ENCODE measurements around the gene GARIN6.
"Not testable (repeated sequence)": the region's sequence is repeated elsewhere in the genome, so short reads cannot be mapped to it uniquely, and the experiment has no call there.

The GARIN6 gene

DNA sequence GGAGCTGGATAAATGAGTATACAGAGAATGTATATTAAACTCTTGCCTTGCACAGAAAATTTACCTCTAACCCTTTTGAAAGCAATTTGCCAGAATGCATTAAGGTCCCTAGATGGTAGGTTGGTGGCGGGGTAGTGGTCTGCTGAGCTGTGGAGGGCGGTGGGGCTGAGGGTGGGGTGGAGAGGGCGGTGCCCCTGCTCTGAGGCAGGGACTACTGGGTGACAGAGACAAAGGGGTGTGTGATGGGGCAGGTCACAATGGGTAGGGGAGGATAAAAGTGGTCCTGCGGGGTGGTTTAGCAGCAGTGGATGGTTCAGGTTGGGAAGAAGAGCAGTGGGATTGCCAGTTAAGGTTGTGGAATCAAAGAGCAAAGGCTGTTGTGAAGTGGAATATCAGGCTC is at the start of gene GARIN6:
Gene GARIN6 (plus strand): TSS at position 301 of the 400 bp plus-strand sequence. CDS start 422 bp downstream, outside the sequence.
- FAIRE-seq = no peak

DNA sequence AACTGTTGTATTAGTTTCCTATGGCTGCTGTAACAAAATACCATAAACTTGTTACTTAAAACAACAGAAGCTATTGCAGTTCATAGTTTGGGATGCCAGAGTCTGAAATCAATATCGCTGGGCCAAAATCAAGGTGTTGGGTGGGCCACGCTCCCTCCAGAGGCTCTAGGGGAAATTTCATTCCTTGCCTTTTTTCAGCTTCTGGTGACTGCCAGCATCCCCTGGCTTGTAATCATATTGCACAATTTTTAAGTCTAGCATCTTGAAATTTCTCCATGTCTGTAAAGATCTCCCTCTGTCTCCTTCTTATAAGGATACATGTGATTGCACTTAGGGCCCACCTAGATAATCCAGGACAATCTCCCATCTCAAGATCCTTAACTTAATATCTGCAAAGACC is 48.8 kb upstream of the GARIN6 start:
- no peak for FAIRE-seq

DNA sequence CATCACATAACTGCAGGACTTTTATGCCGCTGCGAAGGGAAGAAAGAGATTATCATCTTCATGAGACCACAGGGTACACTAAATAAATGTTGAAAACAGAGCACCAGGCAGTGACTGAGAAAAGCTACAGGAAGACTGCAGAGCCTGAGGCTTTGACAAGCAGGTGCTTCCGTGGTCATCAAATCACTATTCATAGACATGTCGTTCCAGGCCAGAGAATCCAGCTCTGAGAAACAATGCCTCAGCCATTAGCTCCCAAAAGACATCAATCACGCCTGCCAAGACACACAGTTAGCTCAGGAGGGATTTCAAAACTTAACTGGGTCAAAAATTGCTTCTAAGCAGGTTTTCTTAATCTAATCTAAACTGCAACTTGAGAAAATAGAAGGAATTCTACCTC is 47.2 kb upstream of the GARIN6 start:
- no peak for FAIRE-seq

DNA sequence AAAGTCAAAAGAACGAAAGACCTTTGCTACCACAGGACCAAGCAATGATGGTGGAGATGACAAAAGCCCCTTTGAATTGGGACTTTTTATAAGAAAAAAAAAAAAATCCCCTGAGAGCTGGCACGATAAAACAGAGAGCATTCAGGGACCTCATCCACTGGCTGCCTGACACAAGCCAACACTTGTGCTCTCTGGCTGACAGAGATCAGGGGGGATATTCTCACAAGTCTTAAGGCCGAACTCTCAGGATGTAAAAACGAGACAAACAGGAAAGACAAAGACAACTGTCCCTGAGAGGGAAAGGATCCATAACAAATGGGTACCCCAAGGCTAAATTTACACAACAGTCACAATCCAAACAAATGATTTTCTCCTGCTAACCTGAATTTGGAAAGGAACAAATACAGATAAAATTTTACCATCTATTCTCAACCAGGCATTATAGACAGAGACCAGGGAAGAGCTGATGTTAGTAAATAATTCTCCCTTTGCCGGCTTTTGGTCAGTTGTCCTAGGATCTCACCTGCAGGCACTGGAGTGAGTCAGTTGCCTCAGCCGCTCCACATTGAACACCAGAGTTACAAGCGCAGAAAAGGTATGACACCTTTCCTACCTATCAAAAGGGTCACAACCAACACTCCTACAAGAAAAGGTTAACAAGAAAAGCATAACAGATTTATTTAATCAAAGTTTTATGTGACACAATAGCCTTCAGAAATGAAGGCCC is 37.9 kb upstream of the GARIN6 start:
- FAIRE-seq = no peak

DNA sequence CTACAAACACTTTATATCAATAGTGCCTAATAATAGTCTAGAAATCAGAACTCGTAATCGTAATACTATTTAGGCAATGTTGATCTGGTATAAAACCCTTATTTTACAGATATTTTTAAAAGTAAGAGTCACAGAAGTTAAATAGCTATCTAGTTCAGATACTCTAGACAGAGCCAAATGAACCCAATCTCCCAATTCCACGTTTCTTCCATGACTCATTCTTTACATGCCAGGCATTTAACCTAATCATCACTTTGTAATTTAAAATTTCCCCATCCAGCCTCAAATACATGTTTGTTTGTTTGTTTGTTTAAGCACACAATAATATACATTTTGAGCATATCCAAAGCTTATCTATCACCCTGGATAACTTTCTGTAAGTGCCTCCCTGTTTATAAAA is 36.4 kb upstream of the GARIN6 start:
- FAIRE-seq = no peak

DNA sequence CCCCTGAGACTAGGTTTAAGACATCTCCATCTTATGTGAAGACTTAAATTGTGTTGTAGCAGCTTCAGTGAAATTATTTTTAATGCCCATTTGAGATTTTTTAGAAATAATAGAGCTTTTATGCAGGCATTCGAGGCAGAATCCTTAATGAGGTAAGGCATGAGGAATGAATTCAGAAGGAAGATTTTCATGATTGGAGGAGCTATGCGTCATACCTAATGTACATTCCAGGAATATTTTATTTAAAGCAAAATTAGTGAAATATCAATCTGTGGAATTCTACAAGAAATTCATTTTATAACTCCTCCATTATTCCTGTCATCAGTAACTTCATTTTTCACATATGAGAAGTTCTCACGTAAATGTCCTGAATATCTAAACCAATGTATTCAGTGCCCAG is 36.0 kb upstream of the GARIN6 start:
- FAIRE-seq = no peak

DNA sequence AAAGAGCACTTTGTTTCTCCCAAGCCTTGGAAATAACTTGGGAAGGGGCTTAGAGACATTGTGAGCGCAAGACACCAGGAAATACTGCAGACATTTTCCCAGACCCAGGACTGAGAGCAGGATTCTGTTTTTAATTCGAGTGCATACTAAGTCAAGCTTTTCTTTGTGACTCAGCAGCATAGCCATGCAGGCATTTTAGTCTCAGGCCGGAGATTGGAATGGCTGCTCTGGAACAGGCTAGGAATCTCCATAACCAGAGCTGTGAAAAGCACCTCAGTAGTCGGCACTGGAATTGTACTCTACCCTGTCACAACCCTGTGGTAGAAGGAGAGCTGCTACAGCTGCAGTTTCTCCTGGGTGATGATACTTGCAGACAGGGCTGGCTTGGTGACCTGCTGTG is 28.9 kb upstream of the GARIN6 start:
- FAIRE-seq = no peak

DNA sequence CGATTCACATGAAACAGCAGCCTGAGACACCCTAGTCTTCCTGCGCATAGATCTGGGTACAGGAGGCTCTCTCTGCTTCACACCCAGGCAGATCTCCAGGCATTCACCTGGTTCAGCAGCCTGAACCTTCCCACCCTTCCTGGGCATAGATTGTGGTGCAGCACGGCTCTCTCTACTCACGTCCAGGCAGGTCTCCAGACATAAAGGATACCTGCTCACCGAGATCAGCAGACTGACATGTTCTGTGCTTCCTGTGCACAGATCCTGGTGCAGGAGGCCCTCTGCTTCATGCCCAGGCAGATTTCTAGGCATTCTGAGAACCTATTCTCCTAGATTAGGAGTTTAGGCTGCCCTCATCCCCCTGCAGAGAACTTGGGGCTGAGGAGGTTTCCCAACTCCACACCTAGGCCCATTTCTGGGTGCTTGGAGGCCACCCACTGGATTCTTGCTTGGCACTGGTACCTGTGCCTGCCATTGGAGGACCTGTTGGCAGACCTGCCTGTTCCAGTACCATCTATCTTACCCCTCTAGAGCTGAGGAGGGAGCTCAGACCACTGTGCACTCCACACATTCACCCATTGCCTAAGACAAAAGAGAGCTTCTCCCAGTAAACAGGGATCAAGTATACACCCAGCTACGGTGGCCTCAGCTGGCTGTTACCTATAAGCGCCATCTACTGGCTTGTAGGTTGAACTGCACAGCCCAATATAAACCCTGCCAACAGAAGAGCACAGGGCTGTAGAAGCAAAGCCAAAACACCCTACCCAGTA is 28.0 kb upstream of the GARIN6 start:
- no peak for FAIRE-seq

DNA sequence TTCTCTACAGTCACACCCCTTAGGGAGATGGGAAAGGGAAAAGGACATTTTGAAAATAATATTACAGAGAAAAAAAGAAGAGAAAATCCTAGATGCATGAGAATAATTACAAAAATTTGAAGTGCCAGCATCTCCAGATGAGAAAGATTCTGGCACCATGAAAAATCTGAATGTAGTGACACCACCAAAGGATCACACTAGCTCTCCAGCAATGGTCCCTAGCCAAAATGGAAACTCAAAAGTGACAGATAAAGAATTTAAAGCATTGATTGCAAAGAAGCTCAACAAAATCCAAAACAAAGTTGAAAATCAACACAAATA is 27.4 kb upstream of the GARIN6 start:
- no peak for FAIRE-seq

DNA sequence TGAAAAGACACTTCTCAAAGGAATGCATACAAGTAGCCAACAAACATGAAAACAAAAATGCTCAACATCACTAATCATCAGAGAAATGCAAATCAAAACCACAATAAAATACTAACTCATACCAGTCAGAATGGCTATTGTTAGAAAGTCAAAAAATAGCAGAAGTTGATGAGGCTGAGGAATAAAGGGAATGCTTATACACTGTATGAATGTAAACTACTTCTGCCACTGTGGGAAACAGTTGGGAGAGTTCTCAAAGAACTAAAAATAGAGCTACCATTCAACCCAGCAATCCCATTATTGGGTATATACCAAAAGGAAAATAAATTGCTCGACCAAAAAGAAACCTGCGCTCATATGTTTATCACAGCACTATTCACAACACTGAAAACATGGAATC is 23.0 kb upstream of the GARIN6 start:
- not testable (repeated sequence) for FAIRE-seq

DNA sequence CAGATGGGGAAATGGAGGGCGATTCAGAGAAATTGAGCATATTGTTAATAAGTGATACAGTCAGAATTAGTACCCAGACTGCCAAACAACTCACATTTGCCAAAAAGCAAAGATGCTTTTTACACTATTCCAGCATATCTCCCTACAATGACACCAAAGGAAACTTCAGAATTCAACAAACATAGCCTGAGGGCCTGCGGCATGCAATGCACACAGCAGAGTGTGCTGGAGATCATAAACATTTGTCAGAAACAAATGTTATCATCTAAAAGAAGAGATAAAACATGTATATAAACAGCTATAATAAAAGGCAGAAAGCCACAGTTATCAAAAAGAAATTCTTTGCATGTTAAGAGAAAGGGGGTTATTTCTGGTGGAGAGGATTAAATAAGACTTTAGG is 20.1 kb upstream of the GARIN6 start:
- no peak for FAIRE-seq

DNA sequence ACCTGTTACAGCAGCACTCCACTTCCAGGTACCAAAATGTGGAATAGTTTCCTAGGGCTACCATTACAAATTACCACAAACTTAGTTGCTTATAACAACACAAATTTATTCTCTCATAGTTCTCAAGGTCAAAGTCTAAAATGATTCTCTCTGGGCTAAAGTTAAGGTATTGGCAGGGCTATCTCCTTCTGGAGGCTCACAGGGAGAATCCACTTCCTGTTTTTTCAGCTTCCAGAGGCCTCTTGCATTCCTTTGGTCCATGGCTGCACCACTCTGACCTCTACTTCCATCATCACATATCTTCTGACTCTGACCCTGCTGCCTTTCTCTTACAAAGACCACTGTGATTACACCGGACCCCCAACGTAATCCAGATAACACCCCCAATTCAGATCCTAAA is 2.9 kb upstream of the GARIN6 start:
- no peak for FAIRE-seq

DNA sequence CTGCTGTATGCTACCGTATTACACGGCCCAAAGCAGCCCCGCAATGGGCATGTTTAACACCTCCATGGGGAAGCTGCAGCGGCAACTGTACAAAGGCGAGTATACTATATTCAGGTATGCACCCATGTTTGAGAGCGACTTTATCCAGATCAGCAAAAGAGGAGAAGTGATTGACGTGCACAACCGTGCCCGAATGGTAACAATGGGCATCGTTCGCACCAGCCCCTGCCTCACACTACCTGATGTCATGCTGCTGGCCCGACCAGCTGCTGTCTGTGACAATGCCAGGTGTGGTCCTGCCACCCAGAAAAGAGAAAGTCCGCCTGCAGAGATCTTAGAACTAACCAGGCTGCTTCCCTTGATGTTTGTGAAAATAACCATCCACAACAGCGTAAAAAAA is 630 bp downstream of the GARIN6 start:
- no peak for FAIRE-seq

DNA sequence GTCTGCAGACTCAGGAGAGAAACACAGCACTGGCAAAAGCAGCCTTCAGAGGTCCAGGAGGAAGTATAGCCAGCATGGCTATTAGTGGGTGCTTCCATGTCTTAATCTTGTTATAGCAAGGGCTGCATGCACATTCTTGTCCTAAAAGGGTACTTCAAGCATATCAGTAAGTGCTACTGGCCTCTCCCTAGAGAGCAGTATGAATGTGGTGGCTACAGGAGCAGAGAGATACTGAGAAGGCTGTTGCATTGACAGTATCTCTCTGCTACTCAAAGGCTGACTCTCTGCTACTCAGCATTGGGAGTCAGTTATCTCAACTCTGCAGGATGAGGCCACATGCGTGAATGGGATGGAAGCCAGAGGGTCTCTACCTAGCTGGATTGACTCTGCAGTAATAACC is 2.0 kb downstream of the GARIN6 start:
- FAIRE-seq = no peak

DNA sequence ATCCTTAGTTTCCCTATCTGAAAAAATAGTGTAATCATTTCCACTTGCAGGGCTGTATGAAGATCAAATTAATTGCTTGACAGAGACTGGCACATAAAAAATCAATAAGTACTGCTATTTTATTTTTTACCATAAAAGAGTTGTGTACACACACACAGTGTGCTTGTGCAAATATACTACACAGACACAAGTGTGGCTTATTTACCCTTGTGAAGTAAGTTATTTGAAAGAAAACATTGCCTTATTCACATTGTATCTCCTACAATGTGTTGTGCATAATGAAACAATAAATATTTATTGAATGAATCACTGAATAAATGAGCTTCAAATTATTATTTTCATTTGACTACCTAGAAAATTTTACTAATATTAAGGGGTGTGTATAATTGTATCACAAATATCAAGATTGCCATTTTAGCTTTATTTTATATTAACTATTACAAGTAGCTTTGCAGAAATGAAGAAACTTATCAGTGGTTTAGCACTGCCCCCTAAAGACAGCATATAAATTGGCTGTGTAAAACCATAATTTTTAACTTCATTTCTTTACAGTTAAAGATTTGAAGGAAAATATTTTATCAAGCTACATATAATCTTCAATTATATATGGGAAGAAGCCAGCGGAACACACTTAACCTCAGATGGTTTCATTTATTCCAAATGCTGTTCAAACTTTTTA is 11.3 kb downstream of the GARIN6 start:
- FAIRE-seq = peak; percentile 85

DNA sequence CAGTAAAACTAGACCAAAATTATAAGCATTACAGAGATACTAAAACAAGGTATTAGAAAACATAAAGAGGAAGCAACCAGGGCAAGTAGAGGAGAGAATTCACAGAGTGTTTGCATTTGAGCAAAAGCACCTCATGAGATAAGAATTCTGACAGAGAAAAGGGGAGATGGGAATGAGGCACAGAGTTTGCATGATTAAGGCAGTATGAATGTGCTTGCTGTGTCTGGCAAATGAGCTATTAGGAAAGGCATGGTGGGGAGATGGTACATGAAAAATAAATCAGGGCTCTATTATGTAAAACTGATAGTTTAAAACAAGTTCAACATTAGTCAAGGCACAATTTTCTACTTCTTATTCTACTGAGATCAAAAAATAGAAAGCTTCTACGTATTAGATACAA is 23.1 kb downstream of the GARIN6 start:
- no peak for FAIRE-seq

DNA sequence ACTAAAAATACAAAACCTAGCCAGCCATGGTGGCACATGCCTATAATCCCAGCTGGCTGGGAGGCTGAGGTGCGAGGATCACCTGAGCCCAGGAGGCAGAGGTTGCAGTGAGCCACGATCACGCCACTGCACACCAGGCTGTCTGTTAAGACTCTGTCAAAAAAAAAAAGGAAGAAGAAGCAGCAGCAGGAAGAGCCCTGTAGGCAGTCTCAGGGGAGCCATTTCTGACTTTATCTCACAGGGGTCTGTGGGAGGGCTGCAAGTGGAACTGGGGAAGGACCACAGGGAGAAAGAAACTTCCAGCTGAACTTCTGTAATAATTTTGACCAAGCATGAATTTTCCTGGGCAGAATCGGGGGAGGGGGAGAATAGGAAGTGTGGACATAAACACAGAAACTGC is 32.7 kb downstream of the GARIN6 start:
- FAIRE-seq = no peak

DNA sequence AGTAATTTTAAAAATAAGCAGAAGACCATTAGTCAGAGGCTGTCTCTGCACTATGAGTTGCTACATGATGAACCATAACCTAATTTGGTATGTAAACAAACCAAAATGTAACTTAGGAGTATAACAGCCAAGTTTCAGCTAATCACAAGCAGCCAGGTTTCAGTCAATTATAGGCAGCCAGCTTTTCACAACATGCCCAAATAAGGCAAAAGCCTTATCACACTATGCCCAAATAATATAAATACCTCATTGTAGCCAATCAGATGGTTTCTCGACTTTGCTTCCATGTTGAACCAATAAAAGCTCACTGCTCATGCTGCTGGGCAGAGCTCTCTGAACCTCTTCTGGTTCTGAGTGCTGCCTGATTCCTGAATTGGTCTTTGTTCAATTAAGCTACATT is 38.6 kb downstream of the GARIN6 start:
- no peak for FAIRE-seq

DNA sequence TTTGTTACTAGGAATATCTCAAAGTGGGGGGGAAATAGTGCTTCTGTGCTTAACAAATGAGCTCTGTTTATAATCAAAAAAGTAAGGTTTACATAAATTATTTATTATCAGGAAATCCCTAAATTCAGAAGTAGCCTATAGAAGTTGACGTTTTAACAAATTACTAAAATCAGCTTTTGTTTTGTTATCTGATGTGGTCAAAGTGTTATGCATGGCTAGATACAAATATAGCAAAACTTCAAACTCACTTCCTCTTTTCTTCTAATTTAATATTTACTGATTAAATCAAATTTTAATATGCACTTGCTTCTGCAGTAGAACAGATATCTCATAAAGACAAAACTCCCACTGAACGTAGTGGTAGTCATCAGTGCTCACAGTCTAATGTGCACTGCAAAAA is 47.5 kb downstream of the GARIN6 start:
- FAIRE-seq = no peak

Data from endometrium (tissue), 2 donors.